PC-3 (cell line): Measurements from ENCODE around the gene INAVA. TPM values are rescaled to one million over a fixed set of nuclear protein-coding genes. Genes with fewer than 3 reads are reported as not detected.
A peak's percentile ranks its signal among the peaks of the same experiment; 100 is the strongest.

Experiments
- ATAC-seq: fragments of 200-7000 bp; cut with Tn5 transposase; 2 replicates; pipeline ENCODE4 v1.9.1; 2020; ENCODE audit warnings: mild to moderate bottlenecking, moderate library complexity
- BruUV-seq: library from RNA; stranded (reverse); fragments of 400-500 nt; replicated peaks from 2 replicates; lab custom pipeline; 2021; lab: Mats Ljungman, UMichigan
- CTCF ChIA-PET: fragments of 300-600 bp; sonication (Branson Sonifier 250); formaldehyde crosslinking; loops from one replicate; lab custom pipeline; 2022; ENCODE audit warnings: antibody characterized with exemption; lab: Charles Lee
- POLR2A ChIA-PET: fragments of 300-600 bp; sonication (Branson Sonifier 250); formaldehyde crosslinking; loops from one replicate; lab custom pipeline; 2022; ENCODE audit warnings: antibody characterized with exemption; ENCODE audit not compliant: unreplicated experiment; lab: Charles Lee
- DNase-seq: peaks from one replicate; pipeline ENCODE4 v3.0.0-alpha.2; 2015
- H2AFZ ChIP-seq: fragments of 300-600 bp; sonication (generic); 2 replicates; pipeline ENCODE4 v1.6.0; 2016; ENCODE audit warnings: antibody characterized with exemption, low read length
- H3F3A ChIP-seq: fragments of 300-600 bp; sonication (generic); one replicate; pipeline ENCODE4 v1.6.0; 2017; ENCODE audit warnings: antibody characterized with exemption, low read length, control low read depth, mild to moderate bottlenecking; ENCODE audit not compliant: unreplicated experiment
- H3K27ac ChIP-seq: fragments of 300-600 bp; sonication (generic); 2 replicates; pipeline ENCODE4 v1.5.1; 2016; ENCODE audit warnings: mild to moderate bottlenecking, low read length
- H3K27me3 ChIP-seq: fragments of 300-600 bp; sonication (generic); 2 replicates; pipeline ENCODE4 v1.6.1; 2016; ENCODE audit warnings: low read length, mixed read lengths
- H3K36me3 ChIP-seq: fragments of 300-600 bp; sonication (generic); 2 replicates; pipeline ENCODE4 v1.6.1; 2016; ENCODE audit warnings: low read depth, mixed run types, low read length, mixed read lengths
- H3K4me1 ChIP-seq: fragments of 300-600 bp; sonication (generic); 2 replicates; pipeline ENCODE4 v1.5.1; 2016; ENCODE audit warnings: low read length; ENCODE audit not compliant: insufficient read depth
- H3K4me2 ChIP-seq: fragments of 300-600 bp; sonication (generic); 2 replicates; pipeline ENCODE4 v1.6.0; 2016; ENCODE audit warnings: low read length
- H3K4me3 ChIP-seq: fragments of 300-600 bp; sonication (generic); 2 replicates; pipeline ENCODE4 v1.5.1; 2016; ENCODE audit warnings: mild to moderate bottlenecking, low read length, mixed read lengths
- H3K79me2 ChIP-seq: fragments of 300-600 bp; sonication (generic); 2 replicates; pipeline ENCODE4 v1.6.1; 2017; ENCODE audit warnings: low read length, mixed read lengths
- H3K9ac ChIP-seq: fragments of 300-600 bp; sonication (generic); 2 replicates; pipeline ENCODE4 v1.6.0; 2016; ENCODE audit warnings: mild to moderate bottlenecking, low read length
- H3K9me2 ChIP-seq: fragments of 300-600 bp; sonication (generic); replicated peaks from 2 replicates; pipeline ENCODE4 v1.6.1; 2016; ENCODE audit warnings: mixed run types, low read length, mixed read lengths
- H3K9me3 ChIP-seq: fragments of 300-600 bp; sonication (generic); 2 replicates; pipeline ENCODE4 v1.6.1; 2016; ENCODE audit warnings: low read length, mixed read lengths
- H4K20me1 ChIP-seq: fragments of 300-600 bp; sonication (generic); 2 replicates; pipeline ENCODE4 v1.6.1; 2016; ENCODE audit warnings: low read length, mixed read lengths
- CTCF ChIP-seq: fragments of 300-600 bp; sonication (generic); conservative IDR thresholded peaks from 2 replicates; pipeline ENCODE4 v1.5.1; 2017; ENCODE audit warnings: antibody characterized with exemption, low read depth, mild to moderate bottlenecking, low read length
- EZH2 ChIP-seq: fragments of 300-600 bp; sonication (generic); IDR thresholded peaks from one replicate; pipeline ENCODE4 v1.6.1; 2017; ENCODE audit warnings: antibody characterized with exemption, mild to moderate bottlenecking, low read length; ENCODE audit not compliant: unreplicated experiment
- EZH2phosphoT487 ChIP-seq: fragments of 300-600 bp; sonication (generic); IDR thresholded peaks from 2 replicates; pipeline ENCODE4 v1.6.1; 2018; ENCODE audit warnings: mild to moderate bottlenecking, antibody characterized with exemption, low read length, borderline replicate concordance
- intact Hi-C: fragments of 100-400 bp; cut with micrococcal nuclease; formaldehyde crosslinking; loops from 2 replicates; pipeline ENCODE4 v1.9.0; 2023
- total RNA-seq: library from RNA; depleted of rRNA; stranded (reverse); fragments of >200 nt; gene quantifications from 2 replicates; pipeline ENCODE4 v1.2.3, GENCODE V29; 2014

INAVA gene
- total RNA-seq, 1 experiment from 2014 or later: 102 TPM

GRCh38 chr1:200907611-200908097 is 13.0 kb downstream of the INAVA start:
- Histone ChIP-seq H3K9me3 (no peaks in the 10 kb centered on the region), H3K27me3 (no peaks in the 10 kb centered on the region), H3F3A (no peaks in the 10 kb centered on the region), H3K4me1 (peaks cover 18% of the 10 kb centered on the region), H3K9ac (no peak overlapping the region), H3K9me2 (no peaks in the 10 kb centered on the region), H3K4me3 (no peak overlapping the region), H3K4me2 (no peak overlapping the region), H3K79me2 (no peaks in the 10 kb centered on the region), H4K20me1 (no peaks in the 10 kb centered on the region), H3K36me3 (peaks cover 76% of the 10 kb centered on the region), H3K27ac (0 out of 2 replicates have a peak overlapping the region, but pooled peaks have one; percentile 0), H2AFZ (no peak overlapping the region)
- ChIA-PET CTCF (interaction anchor here (0.5 to 1.2 kb wide), 4 partner anchors 11 to 286 kb away, joined by 3 to 6 read pairs (median 4); no protein-coding TSS in a partner anchor), POLR2A (interaction anchor here (0.5 to 1.2 kb wide), 3 partner anchors 11 to 1161 kb away, joined by 5 to 10 read pairs (median 9); no protein-coding TSS in a partner anchor)
- DNase-seq (peak; percentile 65), ATAC-seq (peak; percentile 62)
- no TSS peak for BruUV-seq
- TF ChIP-seq EZH2: no peak
- no peak; the same call in 1 of the 2 replicates for TF ChIP-seq CTCF
- no peak for TF ChIP-seq EZH2phosphoT487
- intact Hi-C loops: no loop called here

DNA sequence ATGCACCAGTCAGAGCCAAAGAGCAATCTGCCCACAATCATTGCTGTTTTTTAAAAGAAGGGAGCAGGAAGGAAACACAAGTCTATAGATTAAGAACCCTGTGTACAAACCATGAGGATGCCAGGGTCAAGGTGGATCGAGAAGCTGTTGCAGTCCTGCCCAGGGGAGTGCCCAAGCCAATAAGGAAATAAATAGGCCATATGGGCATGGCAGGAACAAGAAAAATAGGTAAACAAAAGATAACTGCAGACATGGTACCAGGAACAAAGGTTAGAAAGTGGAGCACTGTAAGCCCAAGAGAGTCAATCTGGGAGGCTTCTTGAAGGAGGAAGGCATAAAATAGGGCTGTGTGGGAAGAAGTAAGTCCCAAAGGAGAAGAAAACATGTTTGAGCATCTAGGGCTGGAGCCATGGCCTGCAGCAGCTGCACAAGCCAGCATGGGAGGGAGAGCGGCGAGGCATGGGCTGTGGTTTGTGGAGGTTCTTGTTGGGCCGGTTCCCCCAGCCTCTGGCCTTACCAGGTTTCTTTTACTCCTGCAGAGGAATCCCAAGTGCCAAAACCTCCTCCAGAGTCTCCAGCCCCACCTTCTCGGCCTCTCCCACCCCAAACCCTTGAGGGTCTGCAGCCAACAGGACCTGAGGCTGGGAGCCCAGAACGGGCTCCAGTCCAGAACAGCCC is 13.6 kb downstream of the INAVA start:
- Histone ChIP-seq H3F3A (no peaks in the 10 kb centered on the region), H2AFZ (no peak overlapping the region), H3K4me2 (no peak overlapping the region), H3K4me1 (peaks cover 18% of the 10 kb centered on the region), H4K20me1 (no peaks in the 10 kb centered on the region), H3K27ac (0 out of 2 replicates have a peak overlapping the region, but pooled peaks have one; percentile 0), H3K9ac (no peak overlapping the region), H3K9me3 (no peaks in the 10 kb centered on the region), H3K9me2 (no peaks in the 10 kb centered on the region), H3K79me2 (no peaks in the 10 kb centered on the region), H3K36me3 (peaks cover 79% of the 10 kb centered on the region), H3K4me3 (no peak overlapping the region), H3K27me3 (no peaks in the 10 kb centered on the region)
- no TSS peak for BruUV-seq
- intact Hi-C loops: no loop called here
- DNase-seq: peak; percentile 50
- no peak for TF ChIP-seq EZH2
- no peak for TF ChIP-seq CTCF
- CTCF ChIA-PET: interaction anchor here (0.5 to 0.9 kb wide), 2 partner anchors 29 to 286 kb away, joined by 4 to 6 read pairs; no protein-coding TSS in a partner anchor
- POLR2A ChIA-PET: interaction anchor here (1.2 kb wide), 1 partner anchor 11 kb away, joined by 5 read pairs; no protein-coding TSS in a partner anchor
- ATAC-seq: 0 out of 2 replicates have a peak, but pooled peaks have one; percentile 4

GRCh38 chr1:200909071-200909470 is 14.4 kb downstream of the INAVA start:
- H3K36me3 ChIP-seq: peaks cover 79% of the 10 kb centered on the region
- H3K27ac ChIP-seq: no peak overlapping the region
- ChIA-PET CTCF (no interaction called here), POLR2A (no interaction called here)
- no peak for DNase-seq
- no peaks in the 10 kb centered on the region for H3F3A ChIP-seq
- H3K4me1 ChIP-seq: peaks cover 18% of the 10 kb centered on the region
- no peak overlapping the region for H3K4me3 ChIP-seq
- H3K79me2 ChIP-seq: no peaks in the 10 kb centered on the region
- no peak overlapping the region for H3K4me2 ChIP-seq
- H4K20me1 ChIP-seq: no peaks in the 10 kb centered on the region
- no TSS peak for BruUV-seq
- TF ChIP-seq EZH2 (no peak), CTCF (no peak), EZH2phosphoT487 (no peak)
- no peak for ATAC-seq
- no peaks in the 10 kb centered on the region for H3K9me3 ChIP-seq
- no peak overlapping the region for H2AFZ ChIP-seq
- intact Hi-C loops: no loop called here
- H3K9ac ChIP-seq: no peak overlapping the region
- no peaks in the 10 kb centered on the region for H3K9me2 ChIP-seq
- no peaks in the 10 kb centered on the region for H3K27me3 ChIP-seq
